ENCODE measurements around the gene UIMC1.

- TF ChIP-seq GATA3 (IDR thresholded peaks at IDR 0.05; ENCODE audit: low read depth, low read length) (no peak), GATA2 (IDR thresholded peaks at IDR 0.05; ENCODE audit: low read depth, low read length) (no peak)
Observed at GRCh38 chr5:176908675-176909368, 97.8 kb downstream of the UIMC1 start.
